Adipocyte (in vitro differentiated cells): ENCODE measurements around the gene SORCS3.

Experiments used
- DNase-seq: peaks from one replicate; pipeline ENCODE4 v3.0.0-alpha.2; 2015; ENCODE audit warnings: low read depth
- H3K27me3 ChIP-seq: replicated peaks from 2 replicates; pipeline ENCODE4 v1.7.0; 2013; ENCODE audit warnings: mild to moderate bottlenecking, low read length, moderate library complexity; ENCODE audit not compliant: control insufficient read depth, insufficient read depth
- H3K36me3 ChIP-seq: 2 replicates; pipeline ENCODE4 v1.7.0; 2013; ENCODE audit warnings: low read length, mild to moderate bottlenecking, moderate library complexity; ENCODE audit not compliant: control insufficient read depth, insufficient read depth, severe bottlenecking
- H3K4me1 ChIP-seq: 2 replicates; pipeline ENCODE4 v1.7.0; 2013; ENCODE audit warnings: mild to moderate bottlenecking, low read length, moderate library complexity; ENCODE audit not compliant: control insufficient read depth, insufficient read depth
- H3K4me3 ChIP-seq: 2 replicates; pipeline ENCODE4 v1.7.0; 2013; ENCODE audit warnings: mild to moderate bottlenecking, low read length, moderate library complexity
- H3K9ac ChIP-seq: 2 replicates; pipeline ENCODE4 v1.7.0; 2013; ENCODE audit warnings: mild to moderate bottlenecking, low read length, moderate library complexity
- H3K9me3 ChIP-seq: 2 replicates; pipeline ENCODE4 v1.7.0; 2013; ENCODE audit warnings: mild to moderate bottlenecking, low read length, moderate library complexity; ENCODE audit not compliant: control insufficient read depth

Gene SORCS3

GRCh38 chr10:105247831-105248499, 606.9 kb downstream of the SORCS3 start:
- no peaks in the 10 kb centered on the region for H3K9me3 ChIP-seq
- H3K4me1 ChIP-seq = no peaks in the 10 kb centered on the region
- no peak overlapping the region for H3K9ac ChIP-seq
- no peak for DNase-seq
- H3K27me3 ChIP-seq = no peaks in the 10 kb centered on the region
- no peaks in the 10 kb centered on the region for H3K36me3 ChIP-seq
- H3K4me3 ChIP-seq = no peak overlapping the region

GRCh38 chr10:105252911-105253310, 611.8 kb downstream of the SORCS3 start:
- H3K9ac ChIP-seq = no peak overlapping the region

DNA sequence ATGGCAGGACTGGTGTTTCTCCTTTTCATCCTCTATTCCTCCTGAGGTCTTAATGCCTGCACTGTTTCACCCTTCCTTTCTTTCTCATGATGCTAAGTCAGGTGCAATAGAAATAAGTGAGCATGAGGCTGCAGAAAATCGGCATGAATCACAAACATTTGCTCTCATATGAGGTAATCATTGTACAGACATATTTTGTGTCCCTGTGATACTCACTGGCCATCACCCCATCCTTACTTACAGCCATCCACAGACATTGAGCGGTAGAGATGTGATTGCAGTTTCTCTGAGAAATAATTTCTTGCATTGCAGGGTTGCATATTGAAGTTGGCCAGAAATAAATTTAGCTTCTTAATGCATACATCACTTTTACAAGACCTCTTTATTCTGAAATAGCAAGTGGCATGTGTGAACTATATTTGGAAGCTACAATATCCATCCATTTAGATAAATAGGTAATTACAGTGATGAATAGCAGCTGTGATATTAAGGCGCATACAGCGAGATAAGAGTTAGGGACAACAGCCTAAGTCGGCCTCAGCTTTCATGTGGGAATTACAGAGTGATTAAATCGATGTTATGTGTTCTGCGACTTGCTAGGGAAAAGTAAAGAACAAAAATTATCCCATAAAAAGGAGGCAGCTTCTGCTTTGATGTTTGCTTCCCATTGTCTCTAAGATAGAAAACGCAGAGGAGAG, 612.6 kb downstream of the SORCS3 start:
- H3K4me3 ChIP-seq = no peak overlapping the region
- no peak overlapping the region for H3K9ac ChIP-seq
- no peaks in the 10 kb centered on the region for H3K4me1 ChIP-seq
- no peak for DNase-seq
- H3K27me3 ChIP-seq = no peaks in the 10 kb centered on the region
- no peaks in the 10 kb centered on the region for H3K9me3 ChIP-seq
- H3K36me3 ChIP-seq = no peaks in the 10 kb centered on the region

More at GRCh38 chr10:105252911-105253310, 611.8 kb downstream of the SORCS3 start:
- Histone ChIP-seq H3K27me3 (no peaks in the 10 kb centered on the region), H3K9me3 (no peaks in the 10 kb centered on the region), H3K4me1 (no peaks in the 10 kb centered on the region), H3K4me3 (no peak overlapping the region), H3K36me3 (no peaks in the 10 kb centered on the region)
- DNase-seq = no peak

GRCh38 chr10:105258036-105258673, 617.1 kb downstream of the SORCS3 start:
- H3K9ac ChIP-seq = no peak overlapping the region
- no peak for DNase-seq

DNA sequence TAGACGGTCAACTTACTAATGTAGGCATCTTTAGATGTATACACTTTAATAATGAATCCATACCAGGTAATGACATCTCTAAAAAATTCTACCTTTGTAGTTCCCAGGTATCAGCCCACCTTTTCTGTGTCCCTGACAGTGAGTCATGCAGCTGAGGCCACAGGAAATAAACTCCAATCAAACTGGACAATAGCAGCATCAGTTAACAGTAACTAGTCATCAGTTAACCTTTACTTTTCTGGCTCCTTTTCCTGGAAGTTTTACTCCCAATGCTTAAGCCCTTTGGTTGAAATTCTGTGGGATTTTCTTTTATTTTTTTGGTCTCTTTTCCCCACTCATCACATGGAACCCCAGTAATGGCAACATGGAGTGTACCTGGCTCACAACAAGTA, 617.6 kb downstream of the SORCS3 start:
- H3K4me3 ChIP-seq = no peak overlapping the region
- H3K36me3 ChIP-seq = no peaks in the 10 kb centered on the region
- H3K27me3 ChIP-seq = no peaks in the 10 kb centered on the region
- H3K4me1 ChIP-seq = no peaks in the 10 kb centered on the region
- H3K9me3 ChIP-seq = no peaks in the 10 kb centered on the region
- no peak overlapping the region for H3K9ac ChIP-seq
- no peak for DNase-seq

More at GRCh38 chr10:105258036-105258673, 617.1 kb downstream of the SORCS3 start:
- Histone ChIP-seq H3K4me1 (no peaks in the 10 kb centered on the region), H3K9me3 (no peaks in the 10 kb centered on the region), H3K27me3 (no peaks in the 10 kb centered on the region), H3K36me3 (no peaks in the 10 kb centered on the region), H3K4me3 (no peak overlapping the region)

- no peaks in the 10 kb centered on the region for H3K36me3 ChIP-seq
- no peaks in the 10 kb centered on the region for H3K9me3 ChIP-seq
- no peaks in the 10 kb centered on the region for H3K4me1 ChIP-seq
- H3K9ac ChIP-seq = no peak overlapping the region
- no peaks in the 10 kb centered on the region for H3K27me3 ChIP-seq
- no peak overlapping the region for H3K4me3 ChIP-seq
- DNase-seq = no peak
These were observed 618.1 kb downstream of the SORCS3 start for GRCh38 chr10:105259201-105259600.

DNA sequence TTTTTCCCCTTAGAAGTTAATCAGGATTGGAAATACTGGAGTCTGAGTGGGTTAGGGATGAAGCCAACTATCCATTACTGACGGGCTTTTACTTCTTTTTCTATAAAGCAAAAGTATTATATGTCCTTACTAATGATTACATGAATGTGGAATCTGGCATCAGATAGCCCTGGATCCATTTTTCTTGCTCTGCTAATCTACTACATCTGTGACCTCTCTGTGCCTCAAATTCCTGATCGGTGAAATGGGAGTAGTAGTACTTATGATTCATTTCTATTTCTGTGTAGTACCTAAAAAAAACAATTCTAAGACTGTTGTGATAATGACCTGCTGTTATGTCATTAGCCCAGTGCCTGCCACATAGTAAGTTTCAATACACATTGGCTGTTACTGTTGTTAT, 621.6 kb downstream of the SORCS3 start:
- no peaks in the 10 kb centered on the region for H3K36me3 ChIP-seq
- DNase-seq = no peak
- no peaks in the 10 kb centered on the region for H3K4me1 ChIP-seq
- H3K9ac ChIP-seq = no peak overlapping the region
- H3K4me3 ChIP-seq = no peak overlapping the region
- peaks cover under 1% of the 10 kb centered on the region for H3K9me3 ChIP-seq
- H3K27me3 ChIP-seq = no peaks in the 10 kb centered on the region

- DNase-seq = no peak
These were observed 626.0 kb downstream of the SORCS3 start for GRCh38 chr10:105266966-105267539.

GRCh38 chr10:105268961-105269360, 627.9 kb downstream of the SORCS3 start:
- H3K4me3 ChIP-seq = no peak overlapping the region
- H3K36me3 ChIP-seq = no peaks in the 10 kb centered on the region
- H3K9ac ChIP-seq = no peak overlapping the region
- H3K27me3 ChIP-seq = no peaks in the 10 kb centered on the region
- DNase-seq = no peak
- H3K9me3 ChIP-seq = peaks cover 3% of the 10 kb centered on the region
- H3K4me1 ChIP-seq = no peaks in the 10 kb centered on the region

More at GRCh38 chr10:105266966-105267539, 626.0 kb downstream of the SORCS3 start:
- no peak overlapping the region for H3K9ac ChIP-seq
- H3K36me3 ChIP-seq = no peaks in the 10 kb centered on the region
- peaks cover 3% of the 10 kb centered on the region for H3K9me3 ChIP-seq
- no peak overlapping the region for H3K4me3 ChIP-seq
- no peaks in the 10 kb centered on the region for H3K4me1 ChIP-seq
- no peaks in the 10 kb centered on the region for H3K27me3 ChIP-seq

GRCh38 chr10:105269689-105270088, 628.6 kb downstream of the SORCS3 start:
- Histone ChIP-seq H3K4me1 (no peaks in the 10 kb centered on the region), H3K9me3 (peaks cover 3% of the 10 kb centered on the region), H3K9ac (no peak overlapping the region), H3K27me3 (no peaks in the 10 kb centered on the region), H3K36me3 (no peaks in the 10 kb centered on the region), H3K4me3 (no peak overlapping the region)
- no peak for DNase-seq

DNA sequence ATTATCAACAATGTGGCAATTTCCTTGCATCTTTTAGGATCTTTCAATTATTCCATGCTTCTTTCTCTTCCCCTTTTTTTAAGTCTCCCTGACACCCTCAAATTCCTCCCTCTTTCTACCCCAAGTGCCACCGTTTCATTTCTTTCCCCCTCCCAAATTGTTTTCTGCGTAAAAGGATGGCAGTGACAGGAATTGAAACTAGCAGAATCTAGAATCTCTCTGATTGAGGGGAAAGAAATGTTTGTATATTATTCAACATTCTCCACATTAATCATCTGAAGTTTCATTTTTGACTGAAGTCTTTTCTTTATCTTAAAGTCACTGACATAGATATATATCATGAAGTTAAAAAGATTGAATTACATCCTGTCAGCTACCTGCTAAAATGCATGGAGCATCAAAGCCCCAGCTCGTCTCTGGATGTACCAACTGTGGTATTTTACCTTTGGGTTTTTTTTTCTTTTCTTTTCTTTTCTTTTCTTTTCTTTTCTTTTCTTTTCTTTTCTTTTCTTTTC, 633.5 kb downstream of the SORCS3 start:
- Histone ChIP-seq H3K27me3 (no peaks in the 10 kb centered on the region), H3K4me1 (no peaks in the 10 kb centered on the region), H3K9me3 (no peaks in the 10 kb centered on the region), H3K9ac (no peak overlapping the region), H3K4me3 (no peak overlapping the region), H3K36me3 (no peaks in the 10 kb centered on the region)
- no peak for DNase-seq
